PC-9 (cell line): ENCODE results near the gene CDK5R1.

Experiments
- EZH2 ChIP-seq: fragments of 200-600 bp; sonication (generic); IDR thresholded peaks from 2 replicates; pipeline ENCODE4 v1.8.0; 2017; ENCODE audit warnings: antibody characterized with exemption, low read depth
- TF ChIP-seq, protein P1 (sequence below): fragments of 200-600 bp; sonication (generic); conservative IDR thresholded peaks from 2 replicates; pipeline ENCODE4 v1.6.1; 2017; ENCODE audit warnings: mixed run types, antibody characterized with exemption, mild to moderate bottlenecking, moderate library complexity

DNA sequence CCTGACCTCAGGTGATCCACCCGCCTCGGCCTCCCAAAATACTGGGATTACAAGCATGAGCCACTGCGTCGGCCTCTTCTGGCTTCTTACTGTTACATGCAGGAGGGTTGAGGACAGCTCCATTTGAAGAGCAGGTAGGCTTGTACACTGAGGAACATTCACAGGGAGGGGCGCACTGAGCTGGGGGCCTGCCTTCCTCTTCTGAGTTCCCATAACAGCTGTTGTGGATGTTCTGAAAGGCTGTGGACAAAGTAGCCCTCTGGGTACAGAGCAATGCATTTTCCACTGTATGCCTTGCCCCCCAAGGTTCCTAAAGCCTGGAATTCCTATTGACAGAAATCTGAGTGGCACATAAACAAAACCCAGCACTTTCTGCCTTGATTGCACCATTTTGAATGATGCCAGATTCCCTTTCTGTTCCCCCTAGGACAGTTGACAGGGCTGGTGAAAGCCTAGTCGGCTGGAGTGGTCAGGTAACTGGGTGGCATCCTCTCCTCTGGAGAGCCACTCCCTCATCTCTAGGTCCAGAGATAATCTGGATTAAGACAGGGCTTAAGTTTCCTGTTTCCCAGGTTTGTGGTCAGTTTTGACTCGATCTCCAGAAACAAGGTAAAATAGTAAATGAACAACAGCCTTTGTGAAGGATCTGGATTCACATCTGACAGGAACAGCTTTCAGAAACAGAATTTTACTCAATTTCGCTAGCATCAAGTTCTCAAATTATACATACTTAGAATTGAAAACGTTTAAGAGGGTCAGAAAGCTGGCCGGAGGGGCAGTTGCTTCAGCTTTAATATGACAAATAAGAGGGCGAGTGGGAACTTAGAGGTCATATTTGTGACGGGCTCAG is 1.3 kb upstream of the CDK5R1 start:
- no peak for TF ChIP-seq EZH2
- TF ChIP-seq, protein P1, sequence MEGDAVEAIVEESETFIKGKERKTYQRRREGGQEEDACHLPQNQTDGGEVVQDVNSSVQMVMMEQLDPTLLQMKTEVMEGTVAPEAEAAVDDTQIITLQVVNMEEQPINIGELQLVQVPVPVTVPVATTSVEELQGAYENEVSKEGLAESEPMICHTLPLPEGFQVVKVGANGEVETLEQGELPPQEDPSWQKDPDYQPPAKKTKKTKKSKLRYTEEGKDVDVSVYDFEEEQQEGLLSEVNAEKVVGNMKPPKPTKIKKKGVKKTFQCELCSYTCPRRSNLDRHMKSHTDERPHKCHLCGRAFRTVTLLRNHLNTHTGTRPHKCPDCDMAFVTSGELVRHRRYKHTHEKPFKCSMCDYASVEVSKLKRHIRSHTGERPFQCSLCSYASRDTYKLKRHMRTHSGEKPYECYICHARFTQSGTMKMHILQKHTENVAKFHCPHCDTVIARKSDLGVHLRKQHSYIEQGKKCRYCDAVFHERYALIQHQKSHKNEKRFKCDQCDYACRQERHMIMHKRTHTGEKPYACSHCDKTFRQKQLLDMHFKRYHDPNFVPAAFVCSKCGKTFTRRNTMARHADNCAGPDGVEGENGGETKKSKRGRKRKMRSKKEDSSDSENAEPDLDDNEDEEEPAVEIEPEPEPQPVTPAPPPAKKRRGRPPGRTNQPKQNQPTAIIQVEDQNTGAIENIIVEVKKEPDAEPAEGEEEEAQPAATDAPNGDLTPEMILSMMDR: no peak
